Left lung (tissue), 10 donors: Measurements from ENCODE around the gene DIPK1B. TPM values are rescaled to one million over a fixed set of nuclear protein-coding genes. Genes with fewer than 3 reads are reported as not detected.

Experiments used
- ATAC-seq: fragments of 200-7000 bp; cut with Tn5 transposase; one replicate; pipeline ENCODE4 v1.9.1; 2020; ENCODE audit warnings: moderate library complexity
- DNase-seq, 4 donors: peaks; one replicate each; pipeline ENCODE4 v3.0.0-alpha.2; 2013 to 2020
- H3K27ac ChIP-seq, 2 donors: fragments of 200-600 bp; sonication (generic) in 1 of 2; one replicate each; pipeline versions ENCODE4 v1.5.0 to v1.8.0; 2020 to 2021
- H3K27me3 ChIP-seq, 2 donors: fragments of 200-600 bp; sonication (generic) in 1 of 2; one replicate each; pipeline versions ENCODE4 v1.5.0 to v1.8.0; 2020 to 2021
- H3K36me3 ChIP-seq, 2 donors: fragments of 200-600 bp; sonication (generic) in 1 of 2; one replicate each; pipeline versions ENCODE4 v1.5.0 to v1.8.0; 2020 to 2021
- H3K4me1 ChIP-seq, 2 donors: fragments of 200-600 bp; one replicate each; pipeline ENCODE4 v1.8.0; 2021
- H3K4me3 ChIP-seq, 2 donors: fragments of 200-600 bp; sonication (generic) in 1 of 2; one replicate each; pipeline versions ENCODE4 v1.5.0 to v1.8.0; 2020 to 2021; ENCODE audit warnings: mild to moderate bottlenecking in 1 of 2
- H3K9me3 ChIP-seq, 2 donors: fragments of 200-600 bp; sonication (generic) in 1 of 2; one replicate each; pipeline versions ENCODE4 v1.5.0 to v1.8.0; 2020 to 2021
- intact Hi-C, 2 donors: fragments of 100-400 bp; cut with DNase I; formaldehyde crosslinking; loops; one replicate each; pipeline versions ENCODE4 v1.11.2 to v1.14.2; 2022
- polyA plus RNA-seq, 6 donors: library from polyadenylated mRNA; unstranded; fragments of 120-200 nt; gene quantifications; one replicate each; pipeline ENCODE4 v1.2.1, GENCODE V29; 2013; ENCODE audit not compliant: insufficient read length in 6 of 6
- total RNA-seq, 2 donors: library from RNA; stranded (reverse); fragmentation: NEBNext Ultra II Directional; extraction: Animal tissue kit (Norgen Biotek cat#: 25700); gene quantifications; one replicate each; pipeline ENCODE4 v1.2.1, GENCODE V29; 2021
- TF ChIP-seq, protein P1 (sequence below), 2 donors: fragments of 200-600 bp; sonication (generic) in 1 of 2; IDR thresholded peaks; one replicate each; pipeline versions ENCODE4 v1.5.0 to v1.8.0; 2021; ENCODE audit warnings: antibody characterized with exemption in 2 of 2
- donor health status: DM: no; HTN: yes; CAD: no.
- donor health status: DM: no; HTN: no; CAD: no.

The DIPK1B gene
- total and polyA plus RNA-seq, 8 donors: 12.6 to 37.4 (median 28.6) TPM

DNA sequence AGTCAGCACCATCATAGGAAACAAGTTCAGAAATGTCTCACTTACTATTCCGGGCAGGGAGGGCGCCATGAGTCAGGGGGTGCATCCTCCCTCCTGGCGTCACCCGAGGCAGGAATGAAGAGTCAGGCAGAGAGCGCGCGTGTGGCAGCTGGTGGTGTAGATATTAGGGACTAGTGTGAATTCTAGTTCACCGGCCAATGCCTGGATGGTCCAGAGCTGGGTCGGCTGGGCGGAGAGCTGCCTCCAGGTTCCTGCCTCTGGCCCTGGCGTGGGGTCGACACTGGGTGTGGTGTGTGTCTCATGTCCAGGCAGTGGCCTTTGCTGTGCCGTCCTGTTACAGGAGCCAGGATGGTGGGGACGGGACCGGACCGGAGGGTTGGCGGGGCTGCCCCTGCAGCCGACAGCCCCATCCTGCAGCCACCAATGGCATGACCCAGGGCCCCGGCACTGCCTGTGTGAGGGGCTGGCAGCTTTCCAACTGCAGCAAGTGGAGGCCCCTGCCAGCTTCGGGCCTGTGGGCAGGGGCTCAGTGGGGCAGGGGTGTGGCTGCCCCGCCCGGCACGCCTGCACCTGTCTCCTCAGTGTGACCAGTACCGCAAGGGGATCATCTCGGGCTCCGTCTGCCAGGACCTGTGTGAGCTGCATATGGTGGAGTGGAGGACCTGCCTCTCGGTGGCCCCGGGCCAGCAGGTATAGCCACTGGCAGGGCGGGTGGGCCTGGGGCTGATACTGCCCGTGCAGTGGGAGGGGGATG, 9.1 kb downstream of the DIPK1B start:
- peaks cover 0 to 60% of the 10 kb centered on the region in 2 donors for H3K36me3 ChIP-seq
- ATAC-seq: no peak

DNA sequence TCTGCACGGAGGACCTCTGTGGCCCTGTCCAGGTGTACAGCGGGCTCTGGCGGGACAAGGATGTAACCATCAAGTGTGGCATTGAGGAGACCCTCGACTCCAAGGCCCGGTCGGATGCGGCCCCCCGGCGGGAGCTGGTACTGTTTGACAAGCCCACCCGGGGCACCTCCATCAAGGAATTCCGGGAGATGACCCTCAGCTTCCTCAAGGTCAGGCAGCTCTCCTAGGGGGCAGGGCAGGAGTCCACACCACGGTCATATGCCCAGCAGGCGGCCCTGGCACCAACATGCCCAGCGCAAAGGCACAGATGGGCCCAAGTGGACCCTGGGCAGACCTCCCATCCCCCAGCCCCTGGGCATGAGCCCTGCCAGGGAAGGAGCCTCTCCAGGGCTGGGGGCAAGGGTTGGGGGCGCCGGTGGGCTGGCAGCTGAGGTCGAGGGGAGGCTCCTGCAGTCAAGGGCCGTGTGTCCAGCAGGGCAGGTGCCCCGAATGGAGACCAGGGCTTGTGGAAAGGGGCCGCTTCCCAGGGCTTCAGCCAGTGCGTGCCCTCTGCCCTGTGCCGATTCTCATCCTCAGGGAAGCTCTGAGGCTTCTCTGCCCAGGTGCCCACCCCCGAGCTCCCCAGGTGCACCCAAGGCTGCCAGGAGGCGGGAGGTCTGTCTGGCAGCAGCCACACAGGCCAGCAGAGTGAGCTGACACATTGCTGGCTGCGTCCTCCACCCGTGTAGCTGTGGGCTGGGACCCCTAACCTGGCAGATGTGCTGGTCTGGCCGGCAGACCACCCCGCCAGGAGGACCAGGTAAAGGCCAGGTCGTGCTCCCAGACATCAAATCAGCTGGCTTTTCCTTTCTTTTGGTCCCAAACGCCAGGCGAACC, 10.0 kb downstream of the DIPK1B start:
- H3K4me1 ChIP-seq: peaks cover 23 to 88% of the 10 kb centered on the region in 2 donors
- TF ChIP-seq, protein P1, sequence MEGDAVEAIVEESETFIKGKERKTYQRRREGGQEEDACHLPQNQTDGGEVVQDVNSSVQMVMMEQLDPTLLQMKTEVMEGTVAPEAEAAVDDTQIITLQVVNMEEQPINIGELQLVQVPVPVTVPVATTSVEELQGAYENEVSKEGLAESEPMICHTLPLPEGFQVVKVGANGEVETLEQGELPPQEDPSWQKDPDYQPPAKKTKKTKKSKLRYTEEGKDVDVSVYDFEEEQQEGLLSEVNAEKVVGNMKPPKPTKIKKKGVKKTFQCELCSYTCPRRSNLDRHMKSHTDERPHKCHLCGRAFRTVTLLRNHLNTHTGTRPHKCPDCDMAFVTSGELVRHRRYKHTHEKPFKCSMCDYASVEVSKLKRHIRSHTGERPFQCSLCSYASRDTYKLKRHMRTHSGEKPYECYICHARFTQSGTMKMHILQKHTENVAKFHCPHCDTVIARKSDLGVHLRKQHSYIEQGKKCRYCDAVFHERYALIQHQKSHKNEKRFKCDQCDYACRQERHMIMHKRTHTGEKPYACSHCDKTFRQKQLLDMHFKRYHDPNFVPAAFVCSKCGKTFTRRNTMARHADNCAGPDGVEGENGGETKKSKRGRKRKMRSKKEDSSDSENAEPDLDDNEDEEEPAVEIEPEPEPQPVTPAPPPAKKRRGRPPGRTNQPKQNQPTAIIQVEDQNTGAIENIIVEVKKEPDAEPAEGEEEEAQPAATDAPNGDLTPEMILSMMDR (IDR thresholded peaks at IDR 0.05): no peak

More for the DNA sequence above, 9.1 kb downstream of the DIPK1B start:
- intact Hi-C loops: no loop called here
- TF ChIP-seq, protein P1 (IDR thresholded peaks at IDR 0.05): no peak
- peak in 1 of 4 donors; percentile 74 for DNase-seq
- no peaks in the 10 kb centered on the region for H3K9me3 ChIP-seq
- H3K27ac ChIP-seq: peak overlapping the region in 1 of 2 donors; percentile 64
- peaks cover 0 to 11% of the 10 kb centered on the region in 2 donors for H3K27me3 ChIP-seq
- no peak overlapping the region for H3K4me3 ChIP-seq
- peaks cover 17 to 82% of the 10 kb centered on the region in 2 donors for H3K4me1 ChIP-seq

DNA sequence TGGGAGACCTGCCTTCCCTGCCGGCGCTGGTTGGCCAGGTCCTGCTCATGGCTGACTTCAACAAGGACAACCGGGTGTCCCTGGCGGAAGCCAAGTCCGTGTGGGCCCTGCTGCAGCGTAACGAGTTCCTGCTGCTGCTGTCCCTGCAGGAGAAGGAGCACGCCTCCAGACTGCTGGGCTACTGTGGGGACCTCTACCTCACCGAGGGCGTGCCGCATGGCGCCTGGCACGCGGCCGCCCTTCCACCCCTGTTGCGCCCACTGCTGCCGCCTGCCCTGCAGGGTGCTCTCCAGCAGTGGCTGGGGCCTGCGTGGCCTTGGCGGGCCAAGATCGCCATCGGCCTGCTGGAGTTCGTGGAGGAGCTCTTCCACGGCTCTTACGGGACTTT, 10.6 kb downstream of the DIPK1B start:
- H3K36me3 ChIP-seq: peaks cover 0 to 63% of the 10 kb centered on the region in 2 donors
- intact Hi-C loops: no loop called here
- TF ChIP-seq, protein P1 (IDR thresholded peaks at IDR 0.05): no peak
- H3K9me3 ChIP-seq: no peaks in the 10 kb centered on the region
- peak in 1 of 4 donors; percentile 75 for DNase-seq
- peaks cover 23 to 90% of the 10 kb centered on the region in 2 donors for H3K4me1 ChIP-seq
- peaks cover 0 to 7% of the 10 kb centered on the region in 2 donors for H3K27me3 ChIP-seq
- no peak for ATAC-seq
- no peak overlapping the region for H3K27ac ChIP-seq
- no peak overlapping the region for H3K4me3 ChIP-seq

More for the DNA sequence above, 10.0 kb downstream of the DIPK1B start:
- no peak for ATAC-seq
- no peaks in the 10 kb centered on the region for H3K9me3 ChIP-seq
- H3K27ac ChIP-seq: peak overlapping the region in 1 of 2 donors; percentile 64
- H3K4me3 ChIP-seq: no peak overlapping the region
- intact Hi-C loops: no loop called here
- peaks cover 0 to 9% of the 10 kb centered on the region in 2 donors for H3K27me3 ChIP-seq
- H3K36me3 ChIP-seq: peaks cover 0 to 63% of the 10 kb centered on the region in 2 donors
- DNase-seq: peak in 1 of 4 donors; percentile 76

DNA sequence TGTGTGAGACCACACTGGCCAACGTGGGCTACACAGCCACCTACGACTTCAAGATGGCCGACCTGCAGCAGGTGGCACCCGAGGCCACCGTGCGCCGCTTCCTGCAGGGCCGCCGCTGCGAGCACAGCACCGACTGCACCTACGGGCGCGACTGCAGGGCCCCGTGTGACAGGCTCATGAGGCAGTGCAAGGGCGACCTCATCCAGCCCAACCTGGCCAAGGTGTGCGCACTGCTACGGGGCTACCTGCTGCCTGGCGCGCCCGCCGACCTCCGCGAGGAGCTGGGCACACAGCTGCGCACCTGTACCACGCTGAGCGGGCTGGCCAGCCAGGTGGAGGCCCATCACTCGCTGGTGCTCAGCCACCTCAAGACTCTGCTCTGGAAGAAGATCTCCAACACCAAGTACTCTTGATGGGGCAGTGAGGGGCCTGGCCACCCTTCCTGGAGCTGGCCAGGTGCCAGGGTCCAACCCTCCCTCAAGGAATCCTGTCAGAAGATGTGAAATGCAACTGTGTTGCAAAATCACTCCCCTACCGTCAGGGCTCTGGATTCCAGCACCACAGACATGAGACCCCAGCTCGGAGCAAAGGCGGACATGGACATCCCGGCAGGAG, 11.1 kb downstream of the DIPK1B start:
- TF ChIP-seq, protein P1 (IDR thresholded peaks at IDR 0.05): no peak
- no peaks in the 10 kb centered on the region for H3K9me3 ChIP-seq
- intact Hi-C loops: no loop called here
- peaks cover 0 to 6% of the 10 kb centered on the region in 2 donors for H3K27me3 ChIP-seq
- DNase-seq: peak in 1 of 4 donors; percentile 63
- peaks cover 0 to 63% of the 10 kb centered on the region in 2 donors for H3K36me3 ChIP-seq
- H3K27ac ChIP-seq: no peak overlapping the region
- no peak for ATAC-seq
- H3K4me3 ChIP-seq: no peak overlapping the region
- peaks cover 23 to 91% of the 10 kb centered on the region in 2 donors for H3K4me1 ChIP-seq
